ENCODE results near the gene CTNND2. TPM values are rescaled to one million over a fixed set of nuclear protein-coding genes. Genes with fewer than 3 reads are reported as not detected.

CTNND2 gene
- total RNA-seq, 1 donor from 2014 or later: 18.4 TPM

DNA sequence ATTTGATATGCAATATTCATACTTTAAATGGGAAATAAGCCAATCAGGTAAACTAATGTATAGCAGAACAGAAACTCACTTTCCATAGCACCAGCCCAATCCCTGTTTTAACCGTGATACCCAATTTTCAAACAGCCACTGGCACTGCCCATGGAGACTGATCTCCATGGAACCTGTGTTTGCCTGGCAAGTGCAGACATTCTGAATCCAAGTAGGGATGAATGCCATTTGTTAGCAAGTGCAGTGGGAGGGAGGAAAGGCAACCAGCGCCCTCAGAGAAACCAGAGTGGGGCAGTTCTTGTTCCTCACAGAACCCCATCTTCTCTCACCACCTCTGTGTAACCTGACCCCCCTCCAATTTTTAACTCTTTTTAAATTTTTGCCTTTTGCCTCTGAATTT lies 229.1 kb downstream of the CTNND2 start:
- TF ChIP-seq, protein P1, sequence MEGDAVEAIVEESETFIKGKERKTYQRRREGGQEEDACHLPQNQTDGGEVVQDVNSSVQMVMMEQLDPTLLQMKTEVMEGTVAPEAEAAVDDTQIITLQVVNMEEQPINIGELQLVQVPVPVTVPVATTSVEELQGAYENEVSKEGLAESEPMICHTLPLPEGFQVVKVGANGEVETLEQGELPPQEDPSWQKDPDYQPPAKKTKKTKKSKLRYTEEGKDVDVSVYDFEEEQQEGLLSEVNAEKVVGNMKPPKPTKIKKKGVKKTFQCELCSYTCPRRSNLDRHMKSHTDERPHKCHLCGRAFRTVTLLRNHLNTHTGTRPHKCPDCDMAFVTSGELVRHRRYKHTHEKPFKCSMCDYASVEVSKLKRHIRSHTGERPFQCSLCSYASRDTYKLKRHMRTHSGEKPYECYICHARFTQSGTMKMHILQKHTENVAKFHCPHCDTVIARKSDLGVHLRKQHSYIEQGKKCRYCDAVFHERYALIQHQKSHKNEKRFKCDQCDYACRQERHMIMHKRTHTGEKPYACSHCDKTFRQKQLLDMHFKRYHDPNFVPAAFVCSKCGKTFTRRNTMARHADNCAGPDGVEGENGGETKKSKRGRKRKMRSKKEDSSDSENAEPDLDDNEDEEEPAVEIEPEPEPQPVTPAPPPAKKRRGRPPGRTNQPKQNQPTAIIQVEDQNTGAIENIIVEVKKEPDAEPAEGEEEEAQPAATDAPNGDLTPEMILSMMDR (IDR thresholded peaks at IDR 0.05; ENCODE audit: borderline replicate concordance): no peak
- intact Hi-C loops (cut with micrococcal nuclease): no loop called here
- DNase-seq: no peak

DNA sequence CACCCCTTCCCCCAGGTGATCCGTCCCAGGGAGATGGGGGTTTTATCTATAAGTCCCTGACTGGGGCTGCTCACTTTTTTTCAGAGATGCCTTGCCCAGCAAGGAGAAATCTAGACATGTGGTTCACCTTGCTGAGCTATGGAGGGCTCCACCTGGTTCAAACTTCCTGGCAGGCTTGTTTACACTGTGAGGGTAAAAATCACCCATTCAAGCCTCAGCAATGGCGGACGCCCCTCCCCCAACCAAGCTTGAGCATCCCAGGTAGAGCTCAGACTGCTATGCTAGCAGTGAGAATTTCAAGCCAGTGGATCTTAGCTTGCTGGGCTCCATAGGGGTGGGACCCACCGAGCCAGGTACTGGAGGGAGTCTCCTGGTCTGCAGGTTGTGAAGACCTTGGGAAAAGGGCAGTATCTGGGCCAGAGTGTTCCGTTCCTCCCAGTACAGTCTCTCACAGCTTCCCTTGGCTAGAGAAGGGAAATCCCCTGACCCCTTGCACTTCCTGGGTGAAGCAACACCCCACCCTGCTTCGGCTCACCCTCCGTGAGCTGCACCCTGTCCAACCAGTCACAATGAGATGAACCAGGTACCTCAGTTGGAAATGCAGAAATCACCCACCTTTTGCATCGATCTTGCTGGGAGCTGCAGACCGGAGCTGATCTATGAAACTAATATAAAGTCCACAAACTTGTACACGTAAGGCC lies 231.7 kb downstream of the CTNND2 start:
- H3K36me3 ChIP-seq: no peaks in the 10 kb centered on the region
- no peak overlapping the region for H3K4me3 ChIP-seq
- peaks cover 35% of the 10 kb centered on the region for H3K9me3 ChIP-seq (replicated peaks)
- TF ChIP-seq, protein P1 (IDR thresholded peaks at IDR 0.05; ENCODE audit: borderline replicate concordance): no peak
- H3K27ac ChIP-seq (replicated peaks): no peak overlapping the region
- peaks cover 4% of the 10 kb centered on the region for H3K27me3 ChIP-seq (ENCODE audit: low read depth)
- no peak for DNase-seq
- no peaks in the 10 kb centered on the region for H3K4me1 ChIP-seq
- intact Hi-C loops (cut with micrococcal nuclease): no loop called here

More for the DNA sequence above, 229.1 kb downstream of the CTNND2 start:
- H3K27ac ChIP-seq (replicated peaks): no peak overlapping the region
- no peak overlapping the region for H3K4me3 ChIP-seq
- no peaks in the 10 kb centered on the region for H3K4me1 ChIP-seq
- H3K36me3 ChIP-seq: no peaks in the 10 kb centered on the region
- peaks cover 11% of the 10 kb centered on the region for H3K9me3 ChIP-seq (replicated peaks)
- H3K27me3 ChIP-seq (ENCODE audit: low read depth): peaks cover 4% of the 10 kb centered on the region

DNA sequence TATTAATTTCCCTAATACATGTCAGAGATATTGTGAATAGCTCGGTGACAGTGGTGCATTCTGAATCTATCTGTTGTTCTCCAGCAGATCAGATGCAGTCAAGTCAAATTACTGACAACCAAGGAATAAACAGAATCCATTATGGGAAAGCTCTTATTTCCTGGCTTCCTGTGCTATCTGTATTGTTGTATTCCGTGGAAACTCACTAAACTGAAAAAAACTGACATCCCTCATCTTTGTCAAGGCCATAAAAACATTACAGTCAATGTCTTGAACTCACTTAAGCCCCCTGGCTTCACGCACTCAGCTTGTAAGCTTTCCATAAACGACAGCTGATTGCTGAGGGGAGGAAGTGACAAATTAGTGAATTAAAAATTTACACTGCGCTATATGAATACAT lies 245.9 kb downstream of the CTNND2 start:
- no peaks in the 10 kb centered on the region for H3K36me3 ChIP-seq
- no peak overlapping the region for H3K27ac ChIP-seq (replicated peaks)
- H3K4me1 ChIP-seq: no peaks in the 10 kb centered on the region
- intact Hi-C loops (cut with micrococcal nuclease): no loop called here
- TF ChIP-seq, protein P1 (IDR thresholded peaks at IDR 0.05; ENCODE audit: borderline replicate concordance): no peak
- DNase-seq: no peak
- H3K9me3 ChIP-seq (replicated peaks): no peaks in the 10 kb centered on the region
- H3K4me3 ChIP-seq: no peak overlapping the region
- no peaks in the 10 kb centered on the region for H3K27me3 ChIP-seq (ENCODE audit: low read depth)

DNA sequence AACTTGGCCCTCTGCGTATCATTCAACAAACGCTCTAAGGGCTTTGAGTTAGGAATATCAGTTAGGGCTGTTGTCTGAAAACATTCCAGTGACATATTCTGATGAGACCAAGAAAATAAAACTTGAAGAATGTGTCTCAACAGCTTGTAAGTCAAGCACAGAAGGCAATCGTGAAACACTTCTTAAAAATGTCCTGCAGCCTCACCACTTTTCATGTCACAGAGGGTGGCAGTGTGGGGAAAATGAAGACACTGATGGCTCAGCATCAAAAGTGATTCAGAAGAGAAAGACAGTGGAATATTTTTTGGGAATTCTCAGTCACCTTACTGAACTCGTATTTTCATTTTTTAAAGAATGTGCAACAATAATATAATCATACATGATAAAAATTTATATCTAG lies 247.3 kb downstream of the CTNND2 start:
- no peaks in the 10 kb centered on the region for H3K4me1 ChIP-seq
- H3K36me3 ChIP-seq: no peaks in the 10 kb centered on the region
- intact Hi-C loops (cut with micrococcal nuclease): no loop called here
- TF ChIP-seq, protein P1 (IDR thresholded peaks at IDR 0.05; ENCODE audit: borderline replicate concordance): no peak
- H3K27ac ChIP-seq (replicated peaks): no peak overlapping the region
- peaks cover 7% of the 10 kb centered on the region for H3K9me3 ChIP-seq (replicated peaks)
- H3K27me3 ChIP-seq (ENCODE audit: low read depth): no peaks in the 10 kb centered on the region
- H3K4me3 ChIP-seq: no peak overlapping the region
- DNase-seq: no peak

DNA sequence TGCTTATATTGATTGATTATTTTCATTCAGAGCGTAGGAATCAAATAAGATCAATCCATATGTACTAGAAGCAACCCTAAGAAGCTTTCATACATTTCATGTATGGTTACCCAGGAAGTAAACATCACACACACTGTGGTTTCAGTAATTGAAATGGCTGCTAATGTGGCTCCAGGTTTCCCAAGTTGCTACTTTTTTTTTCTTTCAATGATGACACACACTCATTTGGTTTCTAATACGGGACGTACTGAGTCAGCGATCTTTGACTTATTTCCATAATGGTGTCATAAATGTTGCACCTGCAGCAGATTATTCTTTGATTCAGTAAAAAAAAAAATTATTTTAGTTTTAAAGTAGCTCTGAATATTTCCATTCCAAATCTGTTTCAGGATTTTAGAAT lies 248.6 kb downstream of the CTNND2 start:
- no peak overlapping the region for H3K4me3 ChIP-seq
- H3K27me3 ChIP-seq (ENCODE audit: low read depth): no peaks in the 10 kb centered on the region
- TF ChIP-seq, protein P1 (IDR thresholded peaks at IDR 0.05; ENCODE audit: borderline replicate concordance): no peak
- intact Hi-C loops (cut with micrococcal nuclease): no loop called here
- peaks cover 19% of the 10 kb centered on the region for H3K9me3 ChIP-seq (replicated peaks)
- H3K36me3 ChIP-seq: no peaks in the 10 kb centered on the region
- no peak overlapping the region for H3K27ac ChIP-seq (replicated peaks)
- DNase-seq: no peak
- no peaks in the 10 kb centered on the region for H3K4me1 ChIP-seq
